Suppressor macrophage treated with lipopolysaccharide for 1 hour (primary cell): ENCODE results near the gene KDM5A.

ENCODE experiments used
- DNase-seq, 3 donors: peaks; one replicate each; pipeline ENCODE4 v3.0.0-alpha.2; 2020 to 2022

The KDM5A gene

DNA sequence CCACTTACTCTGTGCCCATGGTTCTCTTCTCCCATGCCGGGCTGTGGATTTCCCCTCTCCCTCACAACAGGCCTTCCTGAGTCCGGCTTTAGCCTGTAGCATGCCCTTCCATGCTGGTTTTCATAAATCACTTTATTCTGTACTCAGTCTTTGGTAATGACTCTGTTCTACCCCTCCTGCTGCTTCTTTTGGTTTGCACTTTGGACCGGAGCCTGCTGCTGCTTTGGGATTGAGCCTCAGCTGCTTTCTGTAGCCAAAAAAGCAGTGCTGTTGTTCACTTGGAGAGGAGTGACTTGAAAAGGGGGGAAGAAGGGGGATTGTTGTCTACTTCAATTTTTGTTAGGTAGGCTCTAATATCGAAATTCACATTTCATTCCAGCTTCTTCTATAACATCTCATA, 118.0 kb downstream of the KDM5A start:
- DNase-seq = no peak

DNA sequence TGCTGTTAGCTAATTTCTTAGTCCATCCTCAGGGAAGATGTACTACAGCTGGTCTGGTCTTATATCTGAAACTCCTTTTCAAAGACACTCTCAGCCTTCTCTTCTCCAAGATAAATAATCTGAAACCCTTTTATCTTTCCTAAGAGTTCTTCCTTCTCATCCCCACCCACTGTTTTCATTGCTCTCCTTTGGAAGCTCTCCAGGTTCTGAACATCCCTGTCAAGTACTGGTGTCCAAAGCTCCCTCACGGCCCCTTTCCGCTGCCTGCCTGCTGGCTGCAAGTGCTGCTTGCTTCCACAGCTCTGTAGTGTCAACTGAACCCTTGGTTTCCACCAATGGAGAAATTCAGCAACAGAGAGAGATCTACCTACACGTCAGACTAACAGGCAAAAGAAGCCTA, 119.9 kb downstream of the KDM5A start:
- no peak for DNase-seq

DNA sequence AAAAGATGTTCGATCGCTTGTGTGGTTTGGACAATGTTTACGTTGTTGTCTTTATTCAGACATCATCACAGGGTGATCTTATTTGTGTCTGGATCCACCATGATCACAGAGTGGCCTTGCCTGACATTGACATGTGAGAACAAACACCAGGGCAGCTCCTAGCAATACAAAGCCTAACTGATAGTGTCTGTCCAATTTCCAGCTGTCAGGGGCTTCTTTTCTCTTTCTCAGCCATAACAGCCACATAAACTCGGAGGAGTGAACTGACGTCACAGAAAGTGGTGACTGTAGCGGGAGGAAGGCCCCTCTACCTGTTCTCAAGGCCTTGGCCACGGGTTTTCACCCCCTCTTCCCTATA, 120.7 kb downstream of the KDM5A start:
- no peak for DNase-seq

DNA sequence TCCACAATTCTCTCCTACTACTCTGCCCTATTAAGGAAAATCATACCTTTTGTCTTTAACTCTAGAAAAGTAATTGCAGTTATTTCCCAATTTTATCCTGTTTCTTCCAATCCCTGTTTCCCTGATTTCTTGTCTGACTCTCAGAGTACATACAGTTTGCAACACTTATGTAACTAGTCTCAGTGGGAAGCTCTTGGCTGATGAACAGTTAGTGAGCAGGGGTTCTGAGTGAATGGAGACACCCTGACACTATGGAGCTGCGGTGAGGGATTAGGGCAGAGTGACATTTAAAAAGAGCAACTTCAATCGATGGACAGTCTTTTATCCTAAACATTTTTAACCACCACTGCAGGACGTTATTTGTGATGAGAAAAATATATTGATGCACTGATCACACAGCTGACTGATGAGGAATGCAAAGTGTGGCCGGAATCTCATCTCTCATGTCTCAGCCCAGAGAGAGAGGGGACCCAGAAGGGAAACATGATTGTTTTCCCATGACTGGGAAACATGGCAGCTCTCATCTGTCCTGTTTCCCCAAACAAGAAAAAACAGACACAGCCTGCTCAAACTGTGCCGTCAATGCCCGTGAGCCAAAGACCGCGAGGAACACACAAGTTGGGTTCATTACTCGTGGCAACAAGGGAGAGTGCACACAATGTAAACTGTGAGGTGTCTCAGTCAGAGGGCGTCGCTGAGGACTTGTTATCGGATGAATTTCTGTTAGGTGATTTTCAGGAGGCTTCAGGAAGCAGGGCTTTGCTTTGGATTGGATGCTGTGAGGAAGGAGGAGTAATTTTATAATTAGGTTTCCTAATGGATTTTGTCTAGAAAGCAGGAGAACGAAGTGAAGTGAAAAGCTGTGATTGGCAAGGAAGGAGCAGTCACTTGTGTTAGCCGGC, 121.3 kb downstream of the KDM5A start:
- DNase-seq = no peak

DNA sequence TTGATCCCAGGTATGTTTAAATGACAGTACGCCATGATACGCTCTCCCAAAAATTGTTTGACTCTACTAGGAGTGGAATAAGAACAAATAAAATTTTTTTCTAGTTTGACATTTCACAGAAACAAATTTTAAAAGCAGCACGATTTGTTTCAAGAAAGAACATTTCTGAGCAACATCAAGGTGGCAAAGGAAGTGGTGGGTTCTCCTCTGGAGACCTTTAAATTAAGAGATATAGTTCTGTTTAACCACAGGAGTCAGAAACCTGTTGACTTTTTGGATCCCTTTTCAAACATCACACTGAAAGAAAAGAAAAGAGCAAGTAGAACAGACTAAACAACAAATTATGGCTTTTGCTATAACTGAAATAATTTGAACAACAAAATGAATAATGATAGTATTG, 124.0 kb downstream of the KDM5A start:
- DNase-seq = no peak

DNA sequence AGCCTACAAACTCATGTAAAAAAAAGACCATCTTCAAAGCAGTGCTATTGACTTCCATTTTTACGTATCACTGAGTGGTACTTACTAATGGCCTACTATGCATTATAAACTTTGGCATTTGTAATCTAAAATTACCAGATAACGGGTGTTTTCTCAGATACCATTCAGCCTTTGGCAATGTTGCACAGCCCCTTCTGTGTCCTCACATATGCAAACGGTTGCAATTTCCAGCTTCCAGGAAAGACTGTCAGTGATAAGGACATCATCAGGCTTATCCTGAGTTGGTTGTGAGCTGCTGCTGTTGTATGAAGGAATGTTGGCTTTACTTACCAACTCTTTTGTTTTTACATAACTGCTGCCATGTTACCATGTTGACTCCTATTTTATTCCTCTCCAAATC, 124.9 kb downstream of the KDM5A start:
- no peak for DNase-seq

DNA sequence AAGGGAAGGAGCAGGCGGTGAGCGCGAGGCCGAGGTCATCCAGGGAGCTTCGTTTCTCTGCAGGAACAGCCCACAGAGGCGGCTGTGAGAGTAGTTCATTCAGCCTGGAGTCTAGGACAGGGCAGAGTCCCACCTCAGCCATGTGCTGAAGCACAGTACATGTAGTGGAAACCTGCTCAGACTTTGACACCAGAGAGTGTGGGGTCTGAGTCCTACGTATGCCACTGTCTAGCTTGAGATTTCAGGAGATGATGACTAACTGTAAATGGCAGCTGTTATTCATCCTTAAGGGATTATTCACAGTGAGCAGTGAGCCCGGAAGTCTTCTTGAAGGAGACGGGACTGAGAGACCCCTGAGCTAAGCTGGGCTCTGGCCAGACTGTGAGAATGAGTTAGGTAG, 125.5 kb downstream of the KDM5A start:
- no peak for DNase-seq

DNA sequence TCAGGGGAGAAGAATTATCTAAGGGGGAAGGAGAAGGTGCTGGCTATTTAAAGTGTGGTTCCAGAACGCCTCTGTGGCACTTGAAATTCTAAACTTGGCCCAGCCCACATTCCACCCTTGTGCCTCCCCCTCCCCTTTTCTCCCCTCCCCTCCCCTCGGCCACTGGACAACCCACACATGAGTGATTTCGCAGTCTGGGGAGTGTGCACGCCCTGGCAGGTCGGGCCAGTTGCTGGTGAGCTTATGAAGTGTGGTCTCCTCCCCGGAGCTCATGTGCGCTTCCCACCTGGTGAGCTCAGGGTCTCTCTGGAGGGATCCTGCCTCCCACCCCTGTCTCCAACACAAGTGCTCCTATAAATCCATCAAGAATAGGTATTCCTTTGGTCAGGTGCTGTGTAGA, 126.3 kb downstream of the KDM5A start, which contains the start of gene SLC6A13:
Gene SLC6A13, minus strand, starts transcription at position 20 of the 400 bp plus-strand sequence. CDS start 2,784 bp downstream, outside the sequence.
- DNase-seq = no peak

DNA sequence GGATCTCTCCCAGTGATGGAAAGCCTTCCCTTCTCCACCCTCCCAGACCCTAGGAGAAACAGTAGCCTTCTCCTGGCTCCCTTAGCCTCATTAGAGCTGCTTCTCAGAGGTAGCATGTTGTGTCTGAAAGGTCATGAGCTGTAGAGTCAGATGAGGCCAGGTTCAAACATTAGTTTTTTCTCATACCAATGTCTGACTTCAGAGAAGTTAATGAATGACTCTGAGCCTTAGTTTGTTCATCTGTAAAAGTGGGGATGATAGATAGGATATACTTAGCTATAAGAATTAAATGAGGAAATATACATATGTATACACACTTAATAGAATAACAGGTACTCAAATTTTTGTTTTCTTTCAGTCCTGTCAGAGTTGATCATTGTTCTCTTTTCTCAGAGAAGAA, 127.0 kb downstream of the KDM5A start:
- DNase-seq = no peak

DNA sequence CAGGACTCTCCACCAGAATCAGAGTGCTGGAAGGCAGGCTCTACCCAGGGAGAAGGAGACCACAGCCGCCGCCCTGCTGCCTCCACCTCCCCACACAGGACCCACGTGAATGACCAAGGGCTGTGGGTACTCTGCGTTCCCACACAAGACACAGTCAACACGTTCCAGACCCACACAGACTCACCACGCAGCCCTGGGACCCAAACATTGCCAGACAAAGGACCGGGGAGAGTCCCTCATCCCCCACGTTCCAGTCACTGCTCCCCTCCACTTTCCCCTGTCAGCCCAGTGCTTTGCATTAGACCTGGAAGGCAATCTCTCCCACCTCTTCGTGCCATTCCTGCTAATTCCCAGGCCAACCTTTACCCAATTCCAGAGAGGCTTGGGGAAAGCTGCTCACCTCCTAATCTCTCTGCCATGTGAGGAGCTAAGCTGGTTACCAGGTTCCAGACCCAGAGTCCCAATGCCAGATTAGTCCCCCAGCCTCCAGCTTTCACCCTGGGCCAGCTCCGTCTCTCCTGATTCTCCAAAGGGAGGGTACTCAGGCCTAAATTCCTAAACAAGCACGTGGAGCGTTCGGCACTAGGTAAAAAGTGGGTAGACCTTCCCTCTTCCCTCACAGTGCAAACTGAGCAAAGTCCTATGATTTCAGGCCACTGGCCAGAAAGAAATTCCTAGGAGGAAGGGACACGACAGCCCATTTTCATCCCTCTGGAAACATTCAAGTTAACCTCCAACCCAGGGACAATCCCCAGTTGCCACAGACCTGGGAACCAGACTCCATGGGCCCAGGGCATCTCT, 131.4 kb downstream of the KDM5A start:
- no peak for DNase-seq

DNA sequence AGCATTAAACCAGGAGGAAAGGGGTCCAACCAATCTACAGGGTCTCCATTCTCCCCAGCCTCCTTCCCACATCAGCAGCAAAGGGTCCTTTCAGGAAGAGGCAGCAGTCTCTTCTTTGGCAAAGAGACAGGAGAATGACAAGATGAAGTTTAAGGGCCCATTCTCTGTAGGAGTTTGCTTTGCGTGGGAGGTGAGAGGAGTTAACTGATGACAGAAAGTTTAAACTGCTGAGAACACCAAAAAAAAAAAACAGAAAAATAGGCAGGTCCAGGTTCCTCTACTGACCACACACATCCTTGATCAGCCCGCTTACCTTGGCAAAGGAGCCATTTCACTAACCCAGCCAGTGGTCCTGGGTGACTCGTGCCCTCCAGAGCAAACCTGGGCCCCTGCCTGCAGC, 132.2 kb downstream of the KDM5A start:
- no peak for DNase-seq

DNA sequence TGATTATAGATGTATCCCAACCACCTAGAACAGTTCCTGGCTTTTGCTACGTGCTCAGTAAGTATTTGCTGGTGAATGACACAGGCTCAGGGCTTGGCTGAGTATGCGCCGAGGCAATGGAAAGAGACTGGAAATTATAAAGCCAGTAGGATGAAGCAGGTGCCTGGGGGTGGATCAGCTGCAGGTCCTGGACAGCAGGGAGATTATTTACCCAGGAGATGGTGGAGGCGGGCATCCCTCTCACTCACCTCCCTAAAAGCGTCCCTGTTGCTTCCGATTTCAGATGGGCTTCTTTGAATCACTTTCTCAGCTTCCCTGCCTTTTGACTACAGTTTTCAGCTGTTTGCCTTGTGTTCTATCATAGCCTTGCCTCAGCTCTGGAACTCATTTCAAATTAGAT, 132.9 kb downstream of the KDM5A start:
- DNase-seq = no peak

DNA sequence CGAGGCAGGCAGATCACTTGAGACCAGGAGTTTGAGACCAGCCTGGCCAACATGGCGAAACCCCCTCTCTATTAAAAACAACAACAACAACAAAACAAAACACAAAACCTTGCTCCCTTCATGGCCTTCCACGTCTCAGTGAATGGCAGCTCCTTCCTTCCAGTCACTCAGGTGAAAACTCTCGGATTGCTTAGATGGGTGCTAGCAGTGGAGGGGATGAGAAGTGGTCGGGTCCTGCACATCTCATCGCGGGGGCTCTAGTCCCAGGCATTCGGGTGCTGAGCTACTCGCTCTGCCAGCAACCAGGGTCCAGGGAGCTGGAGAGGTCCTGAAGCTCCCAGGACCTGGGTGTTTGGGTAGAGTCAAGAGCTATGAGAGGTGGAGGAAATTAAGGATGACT, 134.2 kb downstream of the KDM5A start:
- DNase-seq = no peak

DNA sequence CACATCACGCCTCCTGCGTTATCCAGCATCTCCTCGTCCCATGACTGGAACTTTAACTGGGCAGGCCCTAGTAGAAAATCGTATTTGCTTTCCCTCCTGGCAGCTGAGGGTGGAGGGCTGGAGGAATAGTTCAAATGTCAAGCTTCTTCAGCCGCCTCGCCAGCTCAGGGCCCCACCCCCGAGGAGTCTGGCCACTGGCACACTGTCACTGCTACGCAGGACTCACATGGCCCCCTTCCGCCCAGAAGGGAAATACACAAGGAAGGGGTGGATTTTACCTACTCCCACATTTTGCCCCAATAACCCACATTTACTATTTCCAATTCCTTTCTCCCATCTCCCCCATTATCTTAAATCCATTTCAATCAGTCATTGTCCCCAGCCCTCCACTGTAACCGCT, 135.1 kb downstream of the KDM5A start:
- DNase-seq = no peak

DNA sequence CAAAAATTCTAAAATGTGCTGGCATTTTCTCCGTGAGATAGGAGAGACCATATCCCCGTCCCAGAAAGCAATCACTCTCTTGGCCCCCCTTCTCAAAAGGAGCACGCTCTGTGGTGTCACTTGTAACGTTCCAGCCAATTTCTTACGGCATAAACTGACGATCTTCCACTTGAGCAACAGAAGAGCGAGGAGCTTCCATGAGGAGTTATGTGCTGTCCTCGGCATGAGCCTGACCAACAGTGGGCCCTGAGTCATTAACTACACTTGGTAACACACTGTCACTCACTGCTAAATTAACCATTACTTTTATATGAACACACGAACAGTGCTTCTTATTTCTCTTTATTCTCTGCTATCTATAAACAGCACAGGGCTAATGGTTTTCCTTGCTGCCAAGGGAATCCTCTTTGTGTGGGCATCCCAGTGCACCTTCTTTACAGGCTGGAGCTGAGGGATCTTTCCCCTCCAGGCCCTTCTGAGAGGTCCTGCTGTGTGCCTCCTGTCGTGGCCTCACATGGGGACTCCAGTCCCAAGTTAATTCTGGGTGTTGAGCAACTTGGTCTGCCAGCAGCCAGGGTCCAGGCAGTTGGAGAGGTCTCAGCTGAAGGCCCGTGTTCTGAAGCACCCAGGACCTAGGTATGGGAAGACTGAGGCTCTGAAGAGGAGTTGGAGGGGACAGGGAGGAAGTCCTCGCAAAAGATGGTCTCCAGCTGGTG, 135.8 kb downstream of the KDM5A start:
- DNase-seq = no peak

DNA sequence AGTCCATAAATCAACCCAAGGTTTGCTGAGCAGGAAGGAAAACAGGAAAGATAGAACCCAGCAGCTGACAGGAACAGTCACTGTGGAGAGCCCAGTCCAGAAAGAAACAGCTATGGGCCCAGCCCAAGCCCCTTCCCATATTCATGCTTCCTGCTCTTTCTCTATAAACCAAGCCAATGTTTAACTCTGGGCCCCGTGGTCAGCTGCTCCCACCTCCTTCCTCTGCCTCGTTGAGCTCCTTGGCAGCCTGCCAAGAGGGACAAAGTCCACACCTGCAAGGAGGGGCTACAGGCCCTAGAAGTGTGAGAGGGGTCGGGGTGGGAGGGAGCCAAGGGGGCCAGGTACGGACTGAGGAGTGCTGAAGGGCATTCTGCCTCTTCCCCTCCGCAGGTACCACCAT, 136.5 kb downstream of the KDM5A start:
- DNase-seq = no peak

DNA sequence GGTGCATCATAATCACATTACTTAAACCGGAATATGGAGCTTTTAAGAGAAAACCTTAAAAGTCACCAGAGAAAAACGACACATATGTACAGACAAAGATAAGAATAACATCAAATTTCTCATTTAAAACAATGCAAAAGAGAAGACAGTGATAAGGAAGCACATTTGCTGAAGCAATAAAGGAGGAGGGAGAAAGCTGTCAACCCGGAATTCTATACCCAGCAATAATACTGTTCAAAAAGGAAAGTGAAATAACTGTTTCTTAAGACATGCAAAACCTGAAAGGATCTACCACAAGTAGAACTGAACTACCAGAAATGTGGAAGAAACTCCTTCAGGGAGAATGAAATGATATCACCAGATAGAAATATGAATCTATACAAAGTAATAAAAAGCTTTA, 141.8 kb downstream of the KDM5A start:
- DNase-seq = peak in 1 of 3 donors; percentile 18

DNA sequence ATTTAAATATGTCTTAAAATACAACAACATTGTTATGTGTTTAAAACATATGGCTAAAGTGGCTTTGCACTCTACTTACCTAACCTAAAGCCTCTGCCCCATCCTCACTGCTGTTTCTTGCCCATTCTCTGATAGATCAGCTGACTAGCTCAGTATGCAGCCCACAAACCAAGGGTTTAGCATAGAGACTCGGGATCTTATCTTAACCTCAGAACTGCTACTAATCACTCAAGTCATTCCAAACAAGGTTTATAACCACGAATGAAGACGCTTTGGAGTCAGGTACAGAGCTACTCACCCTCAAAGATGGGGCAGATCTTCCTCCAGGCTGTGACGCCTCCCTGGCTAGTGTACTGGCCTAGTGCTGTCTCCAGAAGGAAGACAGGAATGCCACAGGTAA, 145.7 kb downstream of the KDM5A start:
- no peak for DNase-seq

DNA sequence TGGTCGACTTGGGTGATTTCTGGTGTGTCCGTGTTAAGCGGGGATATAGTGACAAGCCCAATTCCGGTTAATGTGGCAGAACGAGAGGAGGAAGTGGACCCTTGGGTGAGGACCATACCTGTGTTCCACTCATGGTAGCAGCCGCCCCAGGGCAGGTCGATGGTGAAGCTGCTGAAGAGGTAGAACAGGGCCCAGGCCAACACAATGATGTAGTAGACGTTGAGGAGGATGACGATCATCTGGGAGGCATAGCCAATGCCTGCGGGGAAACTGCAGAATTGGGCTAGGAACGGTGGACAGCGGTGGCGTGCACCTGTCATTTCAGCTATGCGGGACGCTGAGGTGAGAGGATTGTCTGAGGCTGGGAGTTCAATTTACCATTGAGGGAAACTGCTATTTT, 146.6 kb downstream of the KDM5A start:
- DNase-seq = no peak

DNA sequence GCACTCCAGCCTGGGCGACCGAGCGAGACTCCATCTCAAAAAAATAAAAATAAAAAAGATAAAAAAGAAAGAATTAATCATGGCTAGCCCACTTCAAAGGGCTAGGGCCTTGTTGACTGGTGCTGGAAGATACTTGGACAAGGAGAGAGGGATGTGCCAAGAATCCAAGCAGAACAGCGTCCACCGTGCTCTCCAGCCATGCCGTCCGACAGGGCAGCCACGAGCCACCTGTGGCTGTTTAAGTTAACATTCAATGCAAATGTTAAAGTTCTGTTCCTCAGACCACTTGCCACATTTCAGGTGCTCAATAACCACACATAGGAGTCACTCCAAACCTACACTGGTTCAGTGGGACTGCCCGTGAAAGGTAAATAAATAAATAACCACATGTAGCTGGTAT, 147.9 kb downstream of the KDM5A start:
- no peak for DNase-seq

DNA sequence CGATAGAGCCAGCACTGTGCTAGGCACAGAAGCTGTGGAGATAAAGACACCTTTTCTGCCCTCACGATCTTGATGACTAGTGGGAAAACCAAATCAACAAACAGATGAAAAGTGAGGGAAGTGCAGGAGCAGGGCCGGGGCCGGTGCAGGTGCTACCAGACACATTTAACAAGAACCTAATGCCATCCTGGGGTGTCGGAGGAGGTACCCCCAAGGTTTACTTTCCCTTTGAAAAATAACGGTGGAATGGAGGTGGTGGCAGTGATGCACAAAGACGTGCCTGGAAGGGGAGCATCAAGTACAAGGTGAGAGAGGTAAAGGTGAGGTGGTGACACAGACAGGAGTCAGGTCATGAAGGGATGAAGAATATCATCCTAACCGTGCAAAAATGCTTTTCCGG, 148.6 kb downstream of the KDM5A start:
- no peak for DNase-seq

DNA sequence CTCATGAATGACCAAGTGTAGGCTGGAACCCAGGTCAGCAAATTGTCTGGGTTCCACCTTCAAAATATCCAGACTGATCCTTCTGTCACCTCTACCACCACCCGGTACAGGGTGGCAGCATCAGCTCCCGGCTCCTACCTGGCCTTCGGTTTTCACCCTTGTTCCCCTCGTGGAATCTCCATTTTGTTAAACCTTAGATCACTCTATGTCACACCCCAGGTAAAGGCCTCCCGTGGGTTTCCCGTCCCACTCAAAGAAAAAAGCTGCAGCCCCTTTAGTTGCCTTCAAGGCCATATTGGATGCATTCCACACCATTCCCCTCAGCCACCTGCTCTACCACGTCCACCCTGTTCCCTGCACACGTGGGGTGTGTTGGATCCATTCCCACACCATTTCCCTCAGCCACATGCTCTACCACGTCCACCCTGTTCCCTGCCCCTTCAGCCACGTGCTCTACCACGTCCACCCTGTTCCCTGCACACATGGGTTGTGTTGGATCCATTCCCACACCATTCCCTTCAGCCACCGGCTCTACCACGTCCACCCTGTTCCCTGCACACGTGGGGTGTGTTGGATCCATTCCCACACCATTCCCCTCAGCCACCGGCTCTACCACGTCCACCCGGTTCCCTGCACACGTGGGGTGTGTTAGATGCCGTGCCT, 150.3 kb downstream of the KDM5A start:
- DNase-seq = no peak

DNA sequence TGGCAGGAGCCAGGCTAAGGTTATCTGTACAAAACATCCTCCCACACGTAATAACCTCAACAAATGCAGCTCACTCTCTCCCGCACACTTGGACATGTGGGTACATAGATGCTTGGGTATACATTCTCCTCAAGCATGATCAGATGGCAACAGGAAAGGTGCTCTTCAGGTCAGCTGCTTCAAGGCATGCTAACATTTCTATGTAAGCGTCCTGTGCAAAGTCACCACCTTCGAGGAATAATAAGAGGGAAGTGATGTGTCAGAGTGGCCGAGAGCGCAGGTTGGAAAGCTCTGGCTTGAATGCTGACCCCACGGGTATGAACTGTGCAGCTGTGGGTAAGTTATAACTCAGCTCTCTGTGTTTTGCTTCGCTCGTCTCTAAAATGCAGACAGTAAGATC, 151.0 kb downstream of the KDM5A start:
- DNase-seq = no peak
